H9 (cell line): ENCODE results near the gene RNF103. TPM values are rescaled to one million over a fixed set of nuclear protein-coding genes. Genes with fewer than 3 reads are reported as not detected.

Experiments used
- DNase-seq: peaks from one replicate; pipeline ENCODE4 v3.0.0-alpha.2; 2017
- H2AFZ ChIP-seq: one replicate; pipeline ENCODE4 v1.6.1; 2013; ENCODE audit warnings: mild to moderate bottlenecking, low read length, control low read depth, moderate library complexity
- H2AK5ac ChIP-seq: 2 replicates; pipeline ENCODE4 v1.6.1; 2013; ENCODE audit warnings: low read length, control low read depth, mixed read lengths; ENCODE audit not compliant: insufficient read length
- H2BK120ac ChIP-seq: one replicate; pipeline ENCODE4 v1.6.1; 2013; ENCODE audit warnings: low read depth, mild to moderate bottlenecking, low read length, control low read depth, inconsistent platforms; ENCODE audit not compliant: poor library complexity, severe bottlenecking
- H2BK12ac ChIP-seq: 2 replicates; pipeline ENCODE4 v1.6.1; 2013; ENCODE audit warnings: low read length, control low read depth, mixed read lengths, low read depth; ENCODE audit not compliant: insufficient read length
- H2BK15ac ChIP-seq: 2 replicates; pipeline ENCODE4 v1.6.1; 2013; ENCODE audit warnings: low read depth, low read length, control low read depth
- H2BK20ac ChIP-seq: one replicate; pipeline ENCODE4 v1.6.1; 2013; ENCODE audit warnings: low read depth, mild to moderate bottlenecking, low read length, control low read depth, inconsistent platforms; ENCODE audit not compliant: poor library complexity, severe bottlenecking
- H2BK5ac ChIP-seq: 2 replicates; pipeline ENCODE4 v1.6.1; 2013; ENCODE audit warnings: low read length, control low read depth, mixed read lengths; ENCODE audit not compliant: insufficient read length
- H3K14ac ChIP-seq: 2 replicates; pipeline ENCODE4 v1.6.1; 2013; ENCODE audit warnings: low read length, control low read depth; ENCODE audit not compliant: insufficient read depth
- H3K18ac ChIP-seq: 2 replicates; pipeline ENCODE4 v1.6.1; 2013; ENCODE audit warnings: low read depth, mild to moderate bottlenecking, mixed read lengths, low read length, control low read depth; ENCODE audit not compliant: insufficient read length
- H3K23ac ChIP-seq: 2 replicates; pipeline ENCODE4 v1.6.1; 2013; ENCODE audit warnings: low read length, control low read depth, mixed read lengths, low read depth; ENCODE audit not compliant: insufficient read length
- H3K23me2 ChIP-seq: 2 replicates; pipeline ENCODE4 v1.6.1; 2013; ENCODE audit warnings: low read depth, mild to moderate bottlenecking, mixed read lengths, low read length, control low read depth; ENCODE audit not compliant: insufficient read length, poor library complexity, severe bottlenecking
- H3K27ac ChIP-seq: 2 replicates; pipeline ENCODE4 v1.5.1; 2013; ENCODE audit warnings: low read length, control low read depth, mixed read lengths, low read depth; ENCODE audit not compliant: insufficient read length
- H3K27me3 ChIP-seq: 2 replicates; pipeline ENCODE4 v1.6.1; 2013; ENCODE audit warnings: low read length, control low read depth, inconsistent platforms; ENCODE audit not compliant: insufficient read depth
- H3K4ac ChIP-seq: 2 replicates; pipeline ENCODE4 v1.6.1; 2013; ENCODE audit warnings: low read depth, mild to moderate bottlenecking, control low read depth, inconsistent platforms, low read length, moderate library complexity
- H3K4me1 ChIP-seq: 2 replicates; pipeline ENCODE4 v1.6.1; 2013; ENCODE audit warnings: low read length, control low read depth, inconsistent platforms; ENCODE audit not compliant: insufficient read depth
- H3K4me2 ChIP-seq: 2 replicates; pipeline ENCODE4 v1.6.1; 2013; ENCODE audit warnings: low read length, control low read depth, mixed read lengths; ENCODE audit not compliant: insufficient read length, insufficient read depth
- H3K56ac ChIP-seq: 2 replicates; pipeline ENCODE4 v1.6.1; 2013; ENCODE audit warnings: low read depth, mild to moderate bottlenecking, mixed read lengths, low read length, control low read depth; ENCODE audit not compliant: insufficient read length
- H3K79me1 ChIP-seq: 2 replicates; pipeline ENCODE4 v1.6.1; 2013; ENCODE audit warnings: low read depth, mild to moderate bottlenecking, moderate library complexity, low read length, control low read depth, inconsistent platforms; ENCODE audit not compliant: insufficient read depth, poor library complexity, severe bottlenecking
- H3K79me2 ChIP-seq: 2 replicates; pipeline ENCODE4 v1.6.1; 2013; ENCODE audit warnings: low read length, control low read depth, inconsistent platforms; ENCODE audit not compliant: insufficient read depth
- H3K9ac ChIP-seq: 2 replicates; pipeline ENCODE4 v1.6.1; 2013; ENCODE audit warnings: low read length, control low read depth, mixed read lengths; ENCODE audit not compliant: insufficient read length; ENCODE audit errors: extremely low read depth
- H3K9me3 ChIP-seq: one replicate; pipeline ENCODE4 v1.6.1; 2013; ENCODE audit warnings: low read depth, low read length, inconsistent platforms; ENCODE audit not compliant: control insufficient read depth
- H3T11ph ChIP-seq: one replicate; pipeline ENCODE4 v1.6.1; 2013; ENCODE audit warnings: mild to moderate bottlenecking, low read length, control low read depth, inconsistent platforms
- H4K20me1 ChIP-seq: one replicate; pipeline ENCODE4 v1.6.1; 2013; ENCODE audit not compliant: control insufficient read depth, insufficient read length, insufficient read depth
- H4K5ac ChIP-seq: 2 replicates; pipeline ENCODE4 v1.6.1; 2013; ENCODE audit warnings: low read depth, mild to moderate bottlenecking, mixed read lengths, low read length, control low read depth; ENCODE audit not compliant: insufficient read length
- H4K8ac ChIP-seq: replicated peaks from 2 replicates; pipeline ENCODE4 v1.6.1; 2013; ENCODE audit warnings: low read length, control low read depth, mixed read lengths, low read depth; ENCODE audit not compliant: insufficient read length
- H4K91ac ChIP-seq: 2 replicates; pipeline ENCODE4 v1.6.1; 2013; ENCODE audit warnings: low read depth, mild to moderate bottlenecking, moderate library complexity, mixed read lengths, low read length, control low read depth; ENCODE audit not compliant: insufficient read length
- H3K27ac Mint-ChIP-seq, 3 experiments: 2 replicates in 2 of 3; 3 replicates in 1 of 3; pipeline ENCODE4 v1.8.0; 2020 to 2021; ENCODE audit warnings: mixed read lengths in 3 of 3, mild to moderate bottlenecking in 1 of 3, moderate library complexity in 1 of 3
- H3K27me3 Mint-ChIP-seq: 2 replicates; pipeline ENCODE4 v1.8.0; 2021; ENCODE audit warnings: low read depth, mild to moderate bottlenecking, moderate library complexity, mixed read lengths
- H3K36me3 Mint-ChIP-seq, 3 experiments: 2 replicates in 2 of 3; 3 replicates in 1 of 3; pipeline ENCODE4 v1.8.0; 2020 to 2021; ENCODE audit warnings: low read depth in 3 of 3, mixed read lengths in 3 of 3; ENCODE audit not compliant: insufficient read depth in 1 of 3
- H3K4me1 Mint-ChIP-seq, 2 experiments: 2 replicates each; pipeline ENCODE4 v1.8.0; 2020; ENCODE audit warnings: mixed read lengths in 2 of 2
- H3K4me3 Mint-ChIP-seq, 2 experiments: 2 replicates in 1 of 2; 3 replicates in 1 of 2; pipeline ENCODE4 v1.8.0; 2020 to 2021; ENCODE audit warnings: mild to moderate bottlenecking in 2 of 2, mixed read lengths in 2 of 2, moderate library complexity in 1 of 2
- H3K9me3 Mint-ChIP-seq, 2 experiments: 2 replicates in 1 of 2; 3 replicates in 1 of 2; pipeline ENCODE4 v1.8.0; 2020; ENCODE audit warnings: mild to moderate bottlenecking in 2 of 2, mixed read lengths in 2 of 2, moderate library complexity in 1 of 2
- CTCF ChIP-seq: fragments of 200-600 bp; sonication (generic); conservative IDR thresholded peaks from 3 replicates; pipeline ENCODE4 v1.8.0; 2021; ENCODE audit warnings: antibody characterized with exemption, mild to moderate bottlenecking
- WGBS: extraction: QIAGEN DNeasy Blood & Tissue Kit; methylation state at CpG from one replicate; pipeline ENCODE4 v1.1.7; 2013; ENCODE audit warnings: missing lambda C conversion rate, low lambda C conversion rate, mixed read lengths; ENCODE audit not compliant: insufficient read length; ENCODE audit errors: extremely low coverage; 5-methylcytosine and 5-hydroxymethylcytosine counted together
- total RNA-seq: library from RNA; stranded (reverse); gene quantifications from 2 replicates; pipeline ENCODE4 v1.2.1, GENCODE V29; 2021

Gene RNF103
- total RNA-seq, 1 experiment from 2014 or later, result 7.1 TPM

GRCh38 chr2:86623043-86623493 lies 597 bp downstream of the RNF103 start:
- no peak for TF ChIP-seq CTCF
- H3K79me1 ChIP-seq, result no peaks in the 10 kb centered on the region
- H3K4me1 Mint-ChIP-seq, result peaks cover 15 to 23% of the 10 kb centered on the region in 2 experiments
- no peak for DNase-seq
- peaks cover 6% of the 10 kb centered on the region for H3K23me2 ChIP-seq
- H2BK120ac ChIP-seq, result no peak overlapping the region
- H3K4me1 ChIP-seq, result no peaks in the 10 kb centered on the region
- WGBS, result no CpG with 5 or more reads among the region's 56 CpGs
- H3K79me2 ChIP-seq, result no peaks in the 10 kb centered on the region
- no peak overlapping the region for H2BK5ac ChIP-seq
- H3K4ac ChIP-seq, result no peak overlapping the region
- H3K9ac ChIP-seq, result peak overlapping the region; percentile 73
- no peak overlapping the region for H4K91ac ChIP-seq
- H3K23ac ChIP-seq, result no peak overlapping the region
- H2BK12ac ChIP-seq, result no peak overlapping the region
- H4K5ac ChIP-seq, result no peak overlapping the region
- no peak overlapping the region for H2BK15ac ChIP-seq
- H2BK20ac ChIP-seq, result no peak overlapping the region
- no peak overlapping the region for H3T11ph ChIP-seq
- H3K18ac ChIP-seq, result no peak overlapping the region
- peak overlapping the region; percentile 40 to 95 (median 81); a peak in 4 of 7 replicates for H3K27ac Mint-ChIP-seq
- H3K14ac ChIP-seq, result peak overlapping the region; percentile 16
- H3K27ac ChIP-seq, result no peak overlapping the region
- H3K27me3 Mint-ChIP-seq, result peaks cover 12% of the 10 kb centered on the region
- no peaks in the 10 kb centered on the region for H3K9me3 Mint-ChIP-seq
- no peaks in the 10 kb centered on the region for H3K27me3 ChIP-seq
- H3K56ac ChIP-seq, result no peak overlapping the region
- peak overlapping the region; percentile 88 to 95 for H3K4me3 Mint-ChIP-seq
- peaks cover 0 to 10% (median 7%) of the 10 kb centered on the region in 3 experiments; a peak in 6 of 7 replicates for H3K36me3 Mint-ChIP-seq
- no peaks in the 10 kb centered on the region for H3K9me3 ChIP-seq
- peaks cover 3% of the 10 kb centered on the region for H4K20me1 ChIP-seq
- peak overlapping the region; percentile 82 for H3K4me2 ChIP-seq
- no peak overlapping the region for H2AFZ ChIP-seq
- no peak overlapping the region for H2AK5ac ChIP-seq
- H4K8ac ChIP-seq, result no peak overlapping the region
